Nephron progenitor cell (in vitro differentiated cells): ENCODE data around the gene TOPBP1.

ENCODE experiments used
- DNase-seq: peaks from one replicate; pipeline ENCODE4 v3.0.0; 2021
- H3K27ac Mint-ChIP-seq: 2 replicates; pipeline ENCODE4 v1.8.0; 2021; ENCODE audit warnings: mild to moderate bottlenecking, moderate library complexity, mixed read lengths
- H3K27me3 Mint-ChIP-seq: 2 replicates; pipeline ENCODE4 v1.8.0; 2021; ENCODE audit warnings: mild to moderate bottlenecking, low read depth, mixed read lengths; ENCODE audit not compliant: poor library complexity
- H3K36me3 Mint-ChIP-seq: 2 replicates; pipeline ENCODE4 v1.8.0; 2021; ENCODE audit warnings: low read depth, mixed read lengths
- H3K4me1 Mint-ChIP-seq: 2 replicates; pipeline ENCODE4 v1.8.0; 2021; ENCODE audit warnings: mixed read lengths
- H3K4me3 Mint-ChIP-seq: 2 replicates; pipeline ENCODE4 v1.8.0; 2021; ENCODE audit warnings: mild to moderate bottlenecking, moderate library complexity, mixed read lengths
- H3K9me3 Mint-ChIP-seq: 2 replicates; pipeline ENCODE4 v1.8.0; 2021; ENCODE audit warnings: mild to moderate bottlenecking, moderate library complexity, mixed read lengths
- CTCF ChIP-seq: fragments of 200-600 bp; sonication (generic); IDR thresholded peaks from 2 replicates; pipeline ENCODE4 v1.5.0; 2021; ENCODE audit warnings: antibody characterized with exemption

Gene TOPBP1

GRCh38 chr3:133598405-133598804 lies 63.3 kb downstream of the TOPBP1 start:
- H3K9me3 Mint-ChIP-seq, result no peaks in the 10 kb centered on the region
- H3K27me3 Mint-ChIP-seq, result no peaks in the 10 kb centered on the region
- peaks cover 15% of the 10 kb centered on the region for H3K36me3 Mint-ChIP-seq
- H3K4me3 Mint-ChIP-seq, result no peak overlapping the region
- H3K27ac Mint-ChIP-seq, result peak overlapping the region; percentile 93
- no peak for DNase-seq
- H3K4me1 Mint-ChIP-seq, result no peaks in the 10 kb centered on the region
- TF ChIP-seq CTCF, result no peak

- Mint-ChIP-seq H3K36me3 (peaks cover 8% of the 10 kb centered on the region), H3K27ac (peak overlapping the region; percentile 30), H3K4me3 (no peak overlapping the region)
Measured at GRCh38 chr3:133595341-133595740, 66.4 kb downstream of the TOPBP1 start.

GRCh38 chr3:133593243-133593642 lies 68.5 kb downstream of the TOPBP1 start:
- DNase-seq, result no peak
- Mint-ChIP-seq H3K27me3 (no peaks in the 10 kb centered on the region), H3K4me3 (no peak overlapping the region), H3K4me1 (no peaks in the 10 kb centered on the region), H3K9me3 (no peaks in the 10 kb centered on the region), H3K27ac (no peak overlapping the region), H3K36me3 (peaks cover 24% of the 10 kb centered on the region)
- TF ChIP-seq CTCF, result no peak

More at GRCh38 chr3:133595341-133595740, 66.4 kb downstream of the TOPBP1 start:
- no peak for TF ChIP-seq CTCF
- no peaks in the 10 kb centered on the region for H3K4me1 Mint-ChIP-seq
- H3K9me3 Mint-ChIP-seq, result no peaks in the 10 kb centered on the region
- H3K27me3 Mint-ChIP-seq, result no peaks in the 10 kb centered on the region
- no peak for DNase-seq

- peaks cover 27% of the 10 kb centered on the region for H3K36me3 Mint-ChIP-seq
- no peaks in the 10 kb centered on the region for H3K9me3 Mint-ChIP-seq
- DNase-seq, result no peak
- no peaks in the 10 kb centered on the region for H3K4me1 Mint-ChIP-seq
- H3K27me3 Mint-ChIP-seq, result no peaks in the 10 kb centered on the region
- H3K27ac Mint-ChIP-seq, result no peak overlapping the region
- no peak for TF ChIP-seq CTCF
- H3K4me3 Mint-ChIP-seq, result no peak overlapping the region
Measured at GRCh38 chr3:133592843-133593242, 68.9 kb downstream of the TOPBP1 start.

- Mint-ChIP-seq H3K4me1 (no peaks in the 10 kb centered on the region), H3K9me3 (no peaks in the 10 kb centered on the region), H3K4me3 (no peak overlapping the region), H3K36me3 (peaks cover 38% of the 10 kb centered on the region), H3K27ac (no peak overlapping the region), H3K27me3 (no peaks in the 10 kb centered on the region)
- no peak for TF ChIP-seq CTCF
- DNase-seq, result no peak
Measured at GRCh38 chr3:133591271-133591742, 70.4 kb downstream of the TOPBP1 start.

GRCh38 chr3:133589503-133589902 lies 72.2 kb downstream of the TOPBP1 start:
- Mint-ChIP-seq H3K27ac (no peak overlapping the region), H3K9me3 (no peaks in the 10 kb centered on the region), H3K4me3 (no peak overlapping the region), H3K27me3 (no peaks in the 10 kb centered on the region), H3K36me3 (peaks cover 53% of the 10 kb centered on the region), H3K4me1 (no peaks in the 10 kb centered on the region)
- TF ChIP-seq CTCF, result no peak
- DNase-seq, result no peak
